HG02763 (cell line): ENCODE measurements around the gene IL11RA.

Source experiments
- ATAC-seq: cut with Tn5 transposase; IDR thresholded peaks from one replicate; pipeline ENCODE4 v1.9.1; 2021; ENCODE audit warnings: mild to moderate bottlenecking, moderate library complexity; ENCODE audit not compliant: unreplicated experiment

IL11RA gene

DNA sequence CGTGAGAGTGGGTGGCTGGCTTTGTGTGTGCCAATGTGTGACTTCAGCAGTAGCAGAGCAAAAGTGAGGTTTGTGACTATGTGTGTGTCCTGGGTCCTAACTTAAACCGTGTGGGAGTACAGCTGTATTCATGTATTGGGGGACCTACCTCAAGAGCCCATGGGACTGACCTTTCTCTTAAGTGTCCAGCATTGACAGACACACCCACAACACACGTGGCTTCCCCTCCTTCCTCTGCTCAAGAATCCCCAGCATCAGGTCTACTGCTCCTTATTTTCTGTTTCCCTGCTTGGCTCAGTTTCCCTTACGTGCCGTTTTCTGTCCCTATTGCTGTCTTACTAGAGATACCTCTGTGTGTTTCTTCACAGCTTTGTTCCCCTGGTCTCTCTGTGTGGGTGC lies 616 bp downstream of the IL11RA start:
- no peak for ATAC-seq

DNA sequence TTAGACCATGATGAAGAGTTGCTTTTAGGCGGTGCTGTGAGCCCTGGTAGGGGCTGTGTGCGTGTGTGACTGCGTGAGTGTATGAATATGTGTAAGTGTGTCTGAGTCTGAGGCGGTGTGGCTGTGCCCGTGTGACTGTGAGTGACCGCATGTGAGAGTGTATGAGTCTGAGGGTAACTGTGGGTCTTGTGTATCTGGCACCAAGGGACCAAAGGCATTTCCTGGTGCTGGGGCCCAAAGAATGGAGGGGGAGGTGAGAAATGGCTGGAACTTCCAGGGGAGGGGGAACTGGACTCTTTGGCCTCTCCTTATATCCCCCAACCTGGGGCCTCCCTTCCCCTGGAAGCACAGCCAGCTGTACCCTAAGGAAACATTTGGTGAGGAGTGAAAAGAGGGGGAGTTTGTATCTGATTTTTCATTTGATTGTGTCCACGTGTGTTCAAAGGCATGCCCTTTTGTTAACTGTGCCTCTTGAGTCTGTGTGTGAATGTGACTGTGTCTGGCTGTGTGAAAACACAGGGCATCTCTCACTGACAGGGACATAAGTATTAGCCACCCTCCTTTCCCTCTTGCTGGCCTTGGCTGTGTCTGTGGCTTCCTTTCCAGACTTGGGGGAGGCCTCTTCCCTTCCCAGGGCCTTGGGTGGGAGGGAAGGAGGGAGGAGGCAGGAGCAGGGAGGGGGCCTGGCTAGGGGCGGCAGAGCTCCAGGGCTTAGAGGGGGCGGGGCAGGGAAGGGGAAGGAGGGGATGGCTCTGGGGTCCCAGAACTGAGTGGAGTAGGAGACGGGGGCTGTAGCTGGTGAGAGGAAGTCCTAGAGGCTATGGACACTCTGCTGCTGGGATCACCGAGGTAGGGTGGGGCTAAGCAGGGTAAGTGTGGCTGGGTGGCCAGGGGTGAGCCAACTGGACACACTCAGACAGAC lies 1.4 kb downstream of the IL11RA start:
- no peak for ATAC-seq

- no peak for ATAC-seq
Observed at GRCh38 chr9:34654323-34655051, 2.5 kb downstream of the IL11RA start.

DNA sequence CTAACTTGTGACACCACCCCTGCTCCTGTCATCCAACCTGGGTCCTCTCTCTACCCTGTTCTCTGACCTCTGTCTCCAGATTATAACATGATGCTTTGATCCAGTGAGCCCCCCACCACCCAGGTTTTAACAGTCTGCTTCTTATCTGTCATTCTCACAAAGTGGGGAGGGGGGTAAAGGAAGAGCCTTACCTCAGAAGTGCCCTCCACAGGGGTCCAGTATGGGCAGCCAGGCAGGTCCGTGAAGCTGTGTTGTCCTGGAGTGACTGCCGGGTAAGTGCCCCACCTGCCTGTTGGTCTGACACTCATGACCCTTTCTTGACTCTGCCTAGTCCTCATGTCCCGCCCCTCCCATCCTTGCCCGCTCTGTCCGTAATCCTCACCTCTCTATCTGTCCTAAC lies 3.4 kb downstream of the IL11RA start:
- no peak for ATAC-seq

DNA sequence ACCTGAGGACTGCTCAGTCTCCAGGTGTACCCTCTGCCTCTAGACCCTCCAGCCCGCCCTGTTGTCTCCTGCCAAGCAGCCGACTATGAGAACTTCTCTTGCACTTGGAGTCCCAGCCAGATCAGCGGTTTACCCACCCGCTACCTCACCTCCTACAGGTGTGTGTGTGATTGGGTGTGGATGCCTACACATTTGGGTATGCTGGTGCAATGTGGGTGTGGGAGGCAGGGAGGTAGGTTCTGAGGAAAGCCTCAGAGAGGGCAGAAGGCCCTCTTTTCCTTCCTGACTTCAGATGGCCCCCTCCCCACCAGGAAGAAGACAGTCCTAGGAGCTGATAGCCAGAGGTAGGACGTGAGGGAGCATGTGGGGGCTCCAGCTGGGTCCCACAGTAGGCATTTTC lies 5.0 kb downstream of the IL11RA start:
- no peak for ATAC-seq

GRCh38 chr9:34658461-34658860 lies 6.5 kb downstream of the IL11RA start:
- ATAC-seq: no peak

DNA sequence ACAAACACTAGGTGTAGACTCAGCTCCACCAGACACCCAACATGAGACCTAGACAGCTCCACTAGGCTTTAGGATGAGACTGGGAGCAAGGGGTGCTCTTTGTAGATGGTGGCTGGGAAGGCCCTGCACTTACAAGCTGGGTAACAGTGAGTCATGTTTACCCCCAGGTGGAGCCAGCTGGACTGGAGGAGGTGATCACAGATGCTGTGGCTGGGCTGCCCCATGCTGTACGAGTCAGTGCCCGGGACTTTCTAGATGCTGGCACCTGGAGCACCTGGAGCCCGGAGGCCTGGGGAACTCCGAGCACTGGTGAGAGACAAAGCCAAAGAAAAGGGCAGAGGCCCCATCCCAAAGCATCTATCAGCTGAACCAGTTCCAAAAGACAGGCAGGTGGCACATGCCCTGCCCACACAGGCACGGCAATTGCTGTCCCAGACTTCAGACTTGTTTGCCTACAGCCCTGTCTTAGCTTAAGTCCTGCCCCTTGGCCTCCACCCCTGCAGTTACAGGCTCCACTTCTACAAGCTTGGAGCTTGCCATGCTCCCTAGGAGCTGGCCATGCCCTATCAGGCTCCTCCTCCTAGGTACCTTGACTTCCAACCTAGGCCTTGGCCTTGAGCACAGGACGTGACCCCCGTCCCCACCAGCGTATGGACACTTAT lies 7.7 kb downstream of the IL11RA start:
- no peak for ATAC-seq

- no peak for ATAC-seq
Observed at GRCh38 chr9:34662526-34663302, 10.7 kb downstream of the IL11RA start, which contains the start of gene CCL27. Gene CCL27, minus strand, starts transcription at chr9:34662657. Its CDS starts 24 bp downstream, at chr9:34662633.

DNA sequence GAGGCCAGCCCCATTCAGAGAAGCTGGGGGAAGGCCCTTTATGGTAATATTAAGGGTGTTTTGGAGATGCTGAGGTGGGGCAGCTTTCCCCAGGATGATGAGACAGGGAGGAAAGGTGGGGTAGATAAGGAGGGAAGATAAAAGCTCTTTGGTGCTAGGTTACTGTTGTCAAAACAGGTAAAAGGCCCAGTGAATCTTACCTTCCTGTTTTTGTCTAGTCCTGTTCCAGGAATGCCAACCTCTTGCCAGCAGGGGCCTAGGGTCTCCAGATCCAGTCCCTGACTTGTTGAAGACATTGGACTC lies 11.3 kb downstream of the IL11RA start:
- ATAC-seq: no peak

DNA sequence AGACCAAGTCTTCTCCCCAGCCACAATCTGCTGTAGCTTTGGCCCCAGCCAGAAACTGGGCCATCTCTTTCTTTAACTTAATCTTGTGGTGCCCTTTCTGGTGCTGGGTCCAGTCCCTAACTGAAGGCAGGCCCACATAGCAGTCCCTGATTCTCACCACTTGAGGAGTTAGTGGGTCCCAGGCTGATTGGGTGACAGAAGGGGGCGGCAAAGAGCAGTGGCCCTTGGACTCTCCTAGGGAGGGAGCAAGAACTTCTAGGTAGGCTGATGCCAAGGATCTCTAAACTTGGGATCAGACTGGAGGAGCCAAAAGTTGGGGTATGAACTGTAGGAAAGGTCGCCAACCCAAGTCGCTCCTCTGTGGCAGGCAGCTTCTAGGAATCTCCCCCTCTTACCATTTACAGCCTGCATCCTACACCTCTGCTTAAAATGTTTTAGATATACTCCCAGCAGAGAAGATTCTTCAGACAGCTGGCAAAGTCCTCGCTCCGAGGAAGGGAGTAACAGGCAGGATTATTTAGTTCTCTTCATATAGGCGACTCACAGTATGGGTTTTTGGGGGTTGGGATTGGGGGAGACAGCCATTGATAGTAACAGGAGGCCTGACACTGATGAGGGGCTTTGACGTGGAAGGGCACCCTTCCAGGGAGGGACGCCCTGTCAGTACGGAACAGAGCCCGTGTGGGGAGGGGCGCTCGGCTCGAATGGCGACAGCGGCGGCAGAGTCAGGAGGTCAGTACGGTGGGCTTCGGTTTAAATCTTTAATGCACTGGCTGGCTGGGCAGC lies 12.5 kb downstream of the IL11RA start:
- ATAC-seq: peak; percentile 38

DNA sequence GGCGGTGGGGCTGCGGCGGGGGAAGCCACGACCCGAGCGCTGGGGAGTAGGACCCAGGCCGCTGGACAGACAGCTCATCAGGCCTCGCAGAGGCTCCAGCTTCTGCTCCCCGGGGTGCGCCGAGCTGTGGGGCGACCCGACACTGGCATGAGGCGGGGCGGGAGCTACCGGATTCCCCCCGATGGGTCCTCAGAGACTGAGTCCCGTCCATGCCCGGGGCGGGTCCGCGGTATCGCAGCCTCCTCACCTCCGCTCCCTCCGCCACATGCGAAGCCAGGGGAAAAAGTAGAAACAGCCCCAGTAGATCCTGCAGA lies 13.0 kb downstream of the IL11RA start:
- peak; percentile 21 for ATAC-seq

DNA sequence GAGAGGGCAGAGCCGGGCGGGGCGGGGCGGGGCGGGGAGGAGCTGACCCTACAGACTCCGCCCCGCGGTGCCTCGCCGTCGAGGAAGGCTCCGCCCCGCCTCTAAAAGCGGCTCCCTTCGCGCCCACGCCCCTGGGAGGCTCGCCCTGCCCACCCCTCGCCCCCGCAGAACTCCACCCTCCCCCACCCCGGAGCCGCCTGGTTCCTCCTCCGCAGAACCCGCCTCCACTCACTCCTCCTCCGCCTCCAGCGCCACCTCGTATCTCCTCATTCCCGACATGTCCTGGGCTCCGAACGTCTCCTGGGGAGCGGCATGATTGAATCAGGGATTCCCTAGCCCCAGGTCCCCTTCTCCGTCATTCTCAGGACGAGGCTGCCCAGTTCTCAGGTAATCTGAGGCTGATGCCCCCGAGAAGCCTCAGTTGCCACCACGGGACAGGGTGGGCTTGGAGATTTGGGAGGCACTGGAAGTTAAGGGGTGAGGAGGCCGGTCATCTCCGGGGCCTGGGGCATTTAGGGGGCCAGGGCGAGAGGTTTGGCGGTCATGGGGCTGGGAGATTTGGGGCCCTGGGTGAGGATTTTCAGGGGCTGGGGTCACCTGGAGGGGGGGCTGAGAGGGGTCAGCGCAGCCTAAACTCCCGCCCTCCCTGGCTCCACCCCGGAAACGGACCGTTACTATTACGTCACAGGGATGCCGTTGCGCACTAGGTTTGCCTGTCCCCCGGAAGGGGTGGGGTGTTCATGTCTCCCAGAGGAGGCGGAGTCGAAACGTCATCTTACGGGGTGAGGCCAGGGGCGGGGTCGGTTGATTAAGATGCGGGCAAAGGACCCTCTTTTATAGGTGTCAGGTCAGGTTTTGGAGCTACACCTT lies 13.6 kb downstream of the IL11RA start:
- peak; percentile 58 for ATAC-seq

GRCh38 chr9:34669809-34670562 lies 18.0 kb downstream of the IL11RA start:
- ATAC-seq: no peak

- no peak for ATAC-seq
Observed at GRCh38 chr9:34671307-34671706, 19.3 kb downstream of the IL11RA start.

- ATAC-seq: no peak
Observed at GRCh38 chr9:34674440-34674839, 22.5 kb downstream of the IL11RA start.

DNA sequence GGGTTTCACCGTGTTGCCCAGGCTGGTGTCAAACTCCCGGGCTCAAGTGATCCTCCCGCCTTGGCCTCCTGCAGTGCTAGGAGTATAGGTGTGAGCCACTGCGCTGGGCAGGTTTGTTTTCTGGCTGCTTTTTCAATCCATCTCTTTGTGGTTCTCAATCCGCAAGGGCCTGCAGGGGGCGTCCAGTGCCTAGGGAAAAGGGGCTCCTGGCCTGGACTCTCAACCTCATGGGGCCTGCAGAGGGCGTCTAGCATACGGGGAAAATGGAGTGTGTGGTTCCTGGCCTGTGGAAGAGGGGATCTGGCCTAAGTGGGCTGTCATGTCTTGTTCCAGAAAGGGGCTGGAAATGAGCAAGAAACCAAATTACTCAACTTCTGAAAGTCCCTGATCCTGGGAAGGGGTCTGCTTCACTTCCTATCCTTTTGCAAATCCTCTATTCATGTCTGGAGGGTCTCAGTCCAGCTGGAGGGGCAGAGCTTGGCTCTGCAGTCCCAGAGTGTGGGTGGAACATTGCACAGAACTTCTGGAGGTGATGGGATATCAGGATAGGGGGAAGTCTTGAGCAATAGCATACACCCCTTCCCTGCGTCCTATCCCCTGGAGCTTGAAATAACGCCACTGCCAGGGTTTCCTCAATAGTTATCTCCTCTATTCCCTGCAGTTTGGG lies 23.2 kb downstream of the IL11RA start:
- ATAC-seq: no peak

GRCh38 chr9:34675869-34676268 lies 23.9 kb downstream of the IL11RA start:
- ATAC-seq: no peak

- no peak for ATAC-seq
Observed at GRCh38 chr9:34684145-34684544, 32.2 kb downstream of the IL11RA start.
